SK-N-MC (cell line): Measurements from ENCODE around the gene TFR2.

Experiments
- DNase-seq: peaks from one replicate; pipeline ENCODE4 v3.0.0-alpha.2; 2011; ENCODE audit warnings: low read depth, low spot score
- H3K27ac ChIP-seq: fragments of 200-600 bp; sonication (generic); 2 replicates; pipeline ENCODE4 v1.5.1; 2016; ENCODE audit warnings: mixed run types
- H3K36me3 ChIP-seq: fragments of 200-600 bp; sonication (generic); 2 replicates; pipeline ENCODE4 v1.6.1; 2017; ENCODE audit warnings: antibody characterized with exemption, low read length, mixed read lengths; ENCODE audit not compliant: insufficient read depth
- H3K4me3 ChIP-seq: fragments of 200-600 bp; sonication (generic); 2 replicates; pipeline ENCODE4 v1.5.1; 2016
- H3K9ac ChIP-seq: fragments of 200-600 bp; sonication (generic); 2 replicates; pipeline ENCODE4 v1.8.0; 2017; ENCODE audit warnings: mixed run types, mixed read lengths; ENCODE audit not compliant: insufficient read length
- H3K9me3 ChIP-seq: fragments of 200-600 bp; sonication (generic); 2 replicates; pipeline ENCODE4 v1.6.1; 2017; ENCODE audit warnings: low read depth, mild to moderate bottlenecking, antibody characterized with exemption, low read length, moderate library complexity, mixed read lengths
- EZH2 ChIP-seq: fragments of 200-600 bp; sonication (generic); IDR thresholded peaks from one replicate; pipeline ENCODE4 v1.6.1; 2017; ENCODE audit warnings: antibody characterized with exemption
- FOXP2 ChIP-seq: optimal IDR thresholded peaks from 2 replicates; pipeline ENCODE3; 2011; ENCODE audit warnings: mild to moderate bottlenecking, moderate library complexity; ENCODE audit not compliant: insufficient read depth; ENCODE audit errors: extremely low read length, control extremely low read depth
- POLR2AphosphoS5 ChIP-seq: IDR thresholded peaks from 2 replicates; pipeline ENCODE4 v1.6.1; 2012; ENCODE audit warnings: mild to moderate bottlenecking, low read depth, low read length, borderline replicate concordance

The TFR2 gene

GRCh38 chr7:100679927-100680575 lies 38.7 kb upstream of the TFR2 start:
- TF ChIP-seq POLR2AphosphoS5, result no peak; the same call in none of the 2 replicates
- no peak for TF ChIP-seq FOXP2
- no peak for TF ChIP-seq EZH2
- no peak for DNase-seq
- Histone ChIP-seq H3K9me3 (no peaks in the 10 kb centered on the region), H3K36me3 (peaks cover 68% of the 10 kb centered on the region), H3K27ac (peak overlapping the region; percentile 13; the same call in 1 of the 2 replicates), H3K4me3 (no peak overlapping the region), H3K9ac (no peak overlapping the region)

GRCh38 chr7:100679129-100679926 lies 38.0 kb upstream of the TFR2 start:
- Histone ChIP-seq H3K27ac (0 out of 2 replicates have a peak overlapping the region, but pooled peaks have one; percentile 36), H3K36me3 (peaks cover 64% of the 10 kb centered on the region), H3K9me3 (no peaks in the 10 kb centered on the region), H3K9ac (no peak overlapping the region), H3K4me3 (no peak overlapping the region)
- no peak for DNase-seq
- TF ChIP-seq EZH2, result no peak
- no peak for TF ChIP-seq FOXP2
- peak; percentile 9; the same call in 1 of the 2 replicates for TF ChIP-seq POLR2AphosphoS5

- no peak overlapping the region for H3K4me3 ChIP-seq
- no peaks in the 10 kb centered on the region for H3K9me3 ChIP-seq
- H3K9ac ChIP-seq, result no peak overlapping the region
- 0 out of 2 replicates have a peak overlapping the region, but pooled peaks have one; percentile 36 for H3K27ac ChIP-seq
- DNase-seq, result no peak
- no peak for TF ChIP-seq EZH2
- TF ChIP-seq POLR2AphosphoS5, result 0 out of 2 replicates have a peak, but pooled peaks have one; percentile 31
- peaks cover 56% of the 10 kb centered on the region for H3K36me3 ChIP-seq
Measured at GRCh38 chr7:100678291-100678984, 37.1 kb upstream of the TFR2 start.

GRCh38 chr7:100677308-100678267 lies 36.2 kb upstream of the TFR2 start:
- Histone ChIP-seq H3K9ac (no peak overlapping the region), H3K36me3 (peaks cover 47% of the 10 kb centered on the region), H3K27ac (no peak overlapping the region), H3K4me3 (no peak overlapping the region), H3K9me3 (no peaks in the 10 kb centered on the region)
- DNase-seq, result no peak
- TF ChIP-seq FOXP2 (no peak), POLR2AphosphoS5 (peak; percentile 54; the same call in 1 of the 2 replicates), EZH2 (no peak)

- Histone ChIP-seq H3K9ac (no peak overlapping the region), H3K36me3 (peaks cover 39% of the 10 kb centered on the region), H3K9me3 (no peaks in the 10 kb centered on the region), H3K4me3 (peak overlapping the region; percentile 97), H3K27ac (0 out of 2 replicates have a peak overlapping the region, but pooled peaks have one; percentile 19)
- no peak for DNase-seq
- TF ChIP-seq POLR2AphosphoS5, result no peak
- TF ChIP-seq FOXP2, result no peak
- TF ChIP-seq EZH2, result no peak
Measured at GRCh38 chr7:100676501-100677306, 35.4 kb upstream of the TFR2 start.

- DNase-seq, result no peak
- no peak overlapping the region for H3K9ac ChIP-seq
- TF ChIP-seq POLR2AphosphoS5 (peak; percentile 35; the same call in 1 of the 2 replicates), EZH2 (no peak), FOXP2 (no peak)
- peak overlapping the region; percentile 97 for H3K4me3 ChIP-seq
- H3K36me3 ChIP-seq, result peaks cover 33% of the 10 kb centered on the region
- no peaks in the 10 kb centered on the region for H3K9me3 ChIP-seq
- H3K27ac ChIP-seq, result no peak overlapping the region; the same call in 1 of the 2 replicates
Measured at GRCh38 chr7:100675581-100676350, 34.4 kb upstream of the TFR2 start.
